Inflammatory macrophage treated with lipopolysaccharide for 4 hours (primary cell): ENCODE data around the gene CAPN13.

Source experiments
- DNase-seq: peaks from one replicate; pipeline ENCODE4 v3.0.0-alpha.2; 2020

CAPN13 gene

GRCh38 chr2:30678410-30679137 lies 128.7 kb downstream of the CAPN13 start:
- no peak for DNase-seq

DNA sequence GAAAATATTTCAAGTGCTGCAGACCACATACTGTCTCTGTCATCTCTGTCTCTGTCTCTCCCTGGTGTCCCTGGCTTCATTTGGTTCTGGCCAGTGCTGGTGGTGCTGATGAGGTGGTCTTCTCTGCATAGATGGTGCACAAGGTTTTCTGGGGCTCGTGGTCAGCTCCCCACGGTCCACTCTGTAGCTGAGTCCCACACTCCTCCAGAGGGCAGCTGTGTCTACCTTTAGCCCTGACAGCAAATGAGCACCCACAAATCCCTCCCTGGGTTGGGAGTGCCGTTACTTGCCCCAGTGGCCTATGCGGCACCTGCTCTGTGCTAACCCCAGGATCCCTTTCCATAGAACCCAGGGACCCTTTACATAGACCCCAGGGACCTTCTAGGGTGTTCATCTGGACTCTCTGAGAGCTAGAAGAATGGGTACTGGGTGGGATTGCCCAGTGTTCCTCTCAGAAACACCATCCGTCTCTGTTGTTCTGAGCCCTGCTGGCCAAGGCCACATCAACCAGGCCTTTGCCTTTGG lies 129.3 kb downstream of the CAPN13 start:
- no peak for DNase-seq

DNA sequence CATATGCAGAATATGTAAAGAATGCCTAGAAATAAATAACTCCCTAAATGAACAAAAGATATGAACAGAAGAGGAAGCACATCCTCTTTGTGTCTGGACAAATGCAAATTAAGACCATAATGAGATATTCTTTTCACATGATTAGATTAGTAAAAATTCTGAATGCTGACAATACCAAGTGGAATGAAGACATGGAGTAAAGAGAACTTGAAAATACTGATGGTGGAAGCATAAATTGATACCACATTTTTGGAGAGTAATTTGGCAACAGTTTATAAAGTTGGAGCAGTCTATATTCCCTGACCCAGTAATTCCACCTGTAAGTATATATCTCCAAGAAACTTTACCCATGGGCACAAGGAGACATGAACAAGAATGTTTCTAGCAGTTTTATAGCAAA lies 130.0 kb downstream of the CAPN13 start:
- DNase-seq: no peak

- no peak for DNase-seq
Observed at GRCh38 chr2:30675758-30676157, 131.5 kb downstream of the CAPN13 start.

GRCh38 chr2:30673127-30673526 lies 134.1 kb downstream of the CAPN13 start:
- DNase-seq: no peak
